OCI-LY1 (cell line): ENCODE results near the gene AMMECR1L.

Experiments
- EZH2 ChIP-seq: fragments of 200-600 bp; sonication (generic), shearing (Covaris generic); IDR thresholded peaks from 2 replicates; pipeline ENCODE4 v1.8.0; 2017; ENCODE audit warnings: borderline replicate concordance, mixed run types, mild to moderate bottlenecking, antibody characterized with exemption, low read length, moderate library complexity, mixed read lengths
- TF ChIP-seq, protein P1 (sequence below): fragments of 200-600 bp; sonication (generic), shearing (Covaris generic); IDR thresholded peaks from 2 replicates; pipeline ENCODE4 v1.5.1; 2017; ENCODE audit warnings: mild to moderate bottlenecking, antibody characterized with exemption, low read length, moderate library complexity, mixed read lengths

DNA sequence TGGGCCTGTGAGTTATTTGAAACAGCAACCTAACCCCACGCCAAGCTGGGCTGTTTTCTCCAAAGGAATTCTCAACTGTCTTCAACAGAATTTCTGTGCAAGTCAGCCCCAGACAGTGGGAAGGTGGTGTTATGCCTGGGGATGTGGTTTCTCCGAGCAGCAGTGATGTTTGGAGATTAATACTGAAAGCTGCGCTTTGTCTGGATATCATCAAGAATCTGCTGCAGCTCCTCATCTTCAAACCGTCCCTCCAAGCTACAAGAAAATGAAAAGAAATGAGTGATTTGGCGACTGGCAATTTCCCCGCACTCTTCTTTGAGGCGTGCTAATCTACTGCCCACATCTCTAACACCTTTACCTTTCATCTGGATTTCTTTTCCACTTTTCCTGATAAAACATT, 37.8 kb downstream of the AMMECR1L start:
- TF ChIP-seq, protein P1, sequence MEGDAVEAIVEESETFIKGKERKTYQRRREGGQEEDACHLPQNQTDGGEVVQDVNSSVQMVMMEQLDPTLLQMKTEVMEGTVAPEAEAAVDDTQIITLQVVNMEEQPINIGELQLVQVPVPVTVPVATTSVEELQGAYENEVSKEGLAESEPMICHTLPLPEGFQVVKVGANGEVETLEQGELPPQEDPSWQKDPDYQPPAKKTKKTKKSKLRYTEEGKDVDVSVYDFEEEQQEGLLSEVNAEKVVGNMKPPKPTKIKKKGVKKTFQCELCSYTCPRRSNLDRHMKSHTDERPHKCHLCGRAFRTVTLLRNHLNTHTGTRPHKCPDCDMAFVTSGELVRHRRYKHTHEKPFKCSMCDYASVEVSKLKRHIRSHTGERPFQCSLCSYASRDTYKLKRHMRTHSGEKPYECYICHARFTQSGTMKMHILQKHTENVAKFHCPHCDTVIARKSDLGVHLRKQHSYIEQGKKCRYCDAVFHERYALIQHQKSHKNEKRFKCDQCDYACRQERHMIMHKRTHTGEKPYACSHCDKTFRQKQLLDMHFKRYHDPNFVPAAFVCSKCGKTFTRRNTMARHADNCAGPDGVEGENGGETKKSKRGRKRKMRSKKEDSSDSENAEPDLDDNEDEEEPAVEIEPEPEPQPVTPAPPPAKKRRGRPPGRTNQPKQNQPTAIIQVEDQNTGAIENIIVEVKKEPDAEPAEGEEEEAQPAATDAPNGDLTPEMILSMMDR = no peak
- no peak for TF ChIP-seq EZH2
